Occipital lobe (tissue), 2 donors: ENCODE data around the gene MAFG. TPM values are rescaled to one million over a fixed set of nuclear protein-coding genes. Genes with fewer than 3 reads are reported as not detected.
"Not testable (repeated sequence)": the region's sequence is repeated elsewhere in the genome, so short reads cannot be mapped to it uniquely, and the experiment has no call there.

ENCODE experiments used
- DNase-seq: peaks from one replicate; lab custom pipeline; 2025; lab: John Stamatoyannopoulos, UW
- total RNA-seq: library from RNA; depleted of rRNA; stranded (reverse); fragments of >200 nt; gene quantifications from one replicate; pipeline ENCODE4 v1.2.3, GENCODE V29; 2014

Gene MAFG
- total RNA-seq, 1 donor from 2014 or later: 16.5 TPM

GRCh38 chr17:81923302-81924260, 4.0 kb downstream of the MAFG start:
- DNase-seq: peak; percentile 40

GRCh38 chr17:81922566-81923301, 4.8 kb downstream of the MAFG start:
- DNase-seq: no peak

- no peak for DNase-seq
Observed at GRCh38 chr17:81921996-81922565, 5.5 kb downstream of the MAFG start.

DNA sequence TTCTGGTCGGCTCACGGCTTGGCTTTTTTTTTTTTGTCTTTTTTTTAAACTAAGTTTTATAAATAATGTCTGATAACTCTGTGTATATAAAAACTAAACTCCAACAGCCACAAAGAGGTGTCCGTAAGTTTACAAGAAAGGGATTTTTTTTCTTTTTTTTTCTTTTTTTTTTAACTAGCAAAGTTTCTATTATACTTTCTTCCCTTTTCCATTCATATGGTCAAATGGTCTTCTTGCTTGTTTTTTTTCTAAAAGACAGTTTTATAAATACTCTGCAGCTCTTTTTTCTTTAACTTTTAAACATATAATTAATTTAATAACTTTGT, 6.0 kb downstream of the MAFG start:
- DNase-seq: no peak

- no peak for DNase-seq
Observed at GRCh38 chr17:81920612-81921536, 6.7 kb downstream of the MAFG start.

GRCh38 chr17:81918832-81919545, 8.5 kb downstream of the MAFG start:
- no peak for DNase-seq

DNA sequence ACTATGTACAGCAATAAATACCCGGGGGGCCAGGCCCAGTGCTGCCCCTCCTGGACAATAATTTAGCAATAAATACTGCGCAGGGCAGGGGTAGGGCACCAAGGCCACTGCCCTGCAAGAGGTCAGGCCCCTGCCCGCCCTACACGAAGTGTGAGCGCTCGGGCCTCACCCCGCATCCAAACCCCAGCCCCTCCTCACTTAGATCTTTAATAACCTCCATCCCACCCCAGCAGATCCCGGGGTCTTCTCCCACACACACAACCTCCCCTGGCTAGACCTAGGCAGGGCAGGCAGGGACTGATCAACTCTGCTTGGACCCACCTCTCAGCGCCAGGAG, 9.2 kb downstream of the MAFG start:
- not testable (repeated sequence) for DNase-seq

DNA sequence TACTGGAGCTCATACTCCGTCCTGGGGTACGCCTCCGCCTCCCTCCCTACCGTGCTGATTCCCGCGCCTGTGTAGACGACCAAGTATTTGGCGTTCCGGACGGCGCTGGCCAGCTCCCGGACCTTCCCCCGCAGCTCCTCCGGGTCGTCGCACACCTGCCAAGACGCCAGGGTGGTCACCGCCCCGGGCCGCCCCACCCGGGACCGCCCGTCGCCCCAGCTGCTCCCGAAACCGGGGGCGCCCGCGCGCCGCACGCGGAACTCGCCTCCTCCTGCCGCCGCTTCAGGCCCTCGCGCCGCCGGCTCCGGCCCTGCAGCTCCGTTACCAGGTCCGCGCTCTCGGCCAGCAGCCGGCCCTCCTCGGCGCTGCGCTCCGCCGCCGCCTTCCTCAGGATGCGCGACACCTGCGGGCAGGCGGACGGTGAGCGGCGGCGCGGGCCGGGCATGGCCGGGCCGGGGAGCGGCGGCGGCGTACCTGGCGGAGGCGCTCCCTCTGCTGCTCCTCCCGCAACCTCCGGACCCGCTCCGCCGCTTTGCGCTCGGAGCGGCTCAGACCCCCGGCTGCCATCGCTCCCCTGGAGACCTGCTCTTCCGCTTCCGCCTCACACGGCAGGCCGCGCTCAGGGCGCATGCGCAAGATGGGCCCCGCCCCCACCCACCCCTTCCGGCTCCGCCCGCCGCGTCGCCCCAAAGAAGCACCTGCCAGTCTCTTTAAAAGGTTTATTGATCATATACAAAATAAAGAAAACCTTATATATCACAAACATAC, 9.8 kb downstream of the MAFG start, which contains the start of gene SIRT7:
SIRT7 (minus strand) TSS at position 612 of the 768 bp plus-strand sequence; CDS start at position 567, 45 bp downstream.
- DNase-seq: peak; percentile 75

DNA sequence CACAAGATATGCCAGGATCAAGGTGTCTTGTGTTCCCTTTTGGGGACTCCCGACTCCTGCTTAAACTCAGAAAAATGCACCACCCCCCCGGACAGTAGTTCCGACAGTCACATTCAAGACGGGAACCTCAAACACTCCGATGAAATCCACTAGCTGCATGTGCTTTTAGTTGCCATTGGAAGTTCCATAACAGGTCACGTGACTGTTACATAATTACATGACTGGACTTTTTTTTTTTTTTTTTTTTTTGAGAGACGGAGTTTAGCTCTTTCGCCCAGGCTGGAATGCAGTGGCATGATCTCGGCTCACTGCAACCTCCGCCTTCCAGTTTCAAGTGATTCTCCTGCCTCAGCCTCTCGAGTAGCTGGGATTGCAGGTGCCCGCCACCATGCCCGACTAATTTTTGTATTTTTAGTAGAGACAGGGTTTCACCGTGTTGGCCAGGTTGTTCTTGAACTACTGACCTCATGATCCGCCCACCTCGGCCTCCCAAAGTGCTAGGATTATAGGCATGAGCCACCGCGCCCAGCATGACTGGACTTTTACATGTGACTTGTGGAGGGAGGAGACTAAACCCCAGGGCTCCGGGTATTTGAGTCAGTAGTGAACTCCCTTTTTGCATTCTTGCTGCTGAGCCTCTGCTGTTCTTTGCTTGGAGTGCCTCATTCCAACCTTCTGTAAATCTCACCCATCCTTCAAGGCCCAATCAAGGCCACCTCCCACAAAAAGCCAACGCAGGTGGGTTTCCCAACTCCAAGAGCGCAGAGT, 11.1 kb downstream of the MAFG start:
- DNase-seq: no peak

GRCh38 chr17:81915331-81915730, 12.2 kb downstream of the MAFG start:
- DNase-seq: no peak

- DNase-seq: no peak
Observed at GRCh38 chr17:81914103-81914850, 13.3 kb downstream of the MAFG start.

- no peak for DNase-seq
Observed at GRCh38 chr17:81913394-81914102, 14.0 kb downstream of the MAFG start.

GRCh38 chr17:81912441-81913309, 14.9 kb downstream of the MAFG start:
- no peak for DNase-seq

DNA sequence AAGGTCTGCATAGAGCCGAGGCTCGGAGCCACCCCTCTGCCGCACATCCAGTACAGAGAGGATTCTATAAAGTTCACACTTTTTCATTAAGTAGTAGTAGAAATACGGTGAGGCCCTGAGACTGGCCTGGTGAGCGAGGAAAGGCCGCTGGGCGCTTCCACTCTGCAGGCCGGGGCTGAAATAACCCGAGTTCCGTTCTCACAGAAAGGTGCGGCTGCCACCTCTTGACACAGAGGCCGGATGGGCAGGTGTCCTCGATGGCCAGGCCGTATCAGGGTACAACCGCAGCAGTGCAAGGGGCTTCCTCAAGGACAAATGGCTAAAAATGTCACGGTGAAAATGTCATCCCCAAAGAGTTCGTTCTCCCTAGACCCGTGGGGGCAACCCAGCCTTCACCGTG, 15.6 kb downstream of the MAFG start:
- DNase-seq: no peak

DNA sequence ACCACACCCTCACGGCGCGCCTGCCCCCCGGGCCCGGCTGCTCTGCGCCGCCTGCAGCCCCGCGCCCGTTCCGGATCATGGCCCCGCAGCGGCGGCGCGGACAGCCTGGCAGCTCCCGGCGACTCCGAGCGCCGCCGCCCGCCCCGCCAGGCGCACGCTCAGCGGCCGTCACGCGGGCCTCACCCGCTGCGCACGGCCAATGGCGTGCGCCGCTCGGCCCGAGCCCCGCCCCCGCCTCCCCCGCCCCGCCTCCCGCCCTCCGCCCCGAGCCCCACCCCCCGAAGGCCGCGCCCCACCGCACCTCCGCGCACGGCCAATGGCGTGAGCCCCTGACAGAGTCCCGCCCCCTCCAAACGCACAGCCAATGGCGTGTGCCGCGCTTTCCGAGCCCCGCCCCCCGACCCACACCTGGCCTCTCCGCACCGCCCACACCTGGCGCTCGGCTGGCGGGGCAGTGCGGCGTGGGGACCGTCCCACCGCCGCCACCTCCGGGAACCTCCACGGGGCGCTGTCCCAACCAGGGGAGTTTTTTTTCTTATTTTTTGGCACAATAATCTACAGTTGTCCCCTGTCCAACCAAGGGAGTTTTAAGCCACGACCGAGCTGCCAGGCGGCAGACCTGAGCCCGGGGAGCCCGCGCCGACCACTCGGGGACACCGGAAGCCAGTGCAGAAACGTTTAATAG, 16.1 kb downstream of the MAFG start, which contains the start of gene PCYT2:
PCYT2 (minus strand) TSS at position 123 of the 685 bp plus-strand sequence; CDS start at position 79, 44 bp downstream.
- DNase-seq: peak; percentile 88

DNA sequence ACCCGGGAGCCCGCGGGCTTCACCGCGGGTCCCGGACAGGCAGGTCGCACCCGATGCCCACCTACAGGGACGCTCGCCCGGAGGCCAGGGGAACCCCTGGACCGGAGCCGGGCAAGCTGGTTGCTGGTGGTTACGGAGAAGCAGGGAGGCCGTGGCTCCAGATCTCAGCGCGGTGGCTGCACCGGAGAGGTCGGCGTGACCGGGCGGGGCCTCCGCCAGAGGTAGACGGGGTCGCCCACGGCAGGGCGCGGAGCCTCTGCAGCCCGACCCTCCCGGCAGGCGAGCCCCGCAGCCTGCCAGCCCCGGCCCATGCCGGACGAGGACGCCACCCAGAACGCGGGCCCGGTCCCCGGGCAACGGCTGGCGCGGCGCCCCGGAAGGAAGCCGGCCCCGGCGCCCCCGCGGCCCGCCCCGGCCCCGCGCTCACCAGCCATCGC, 16.7 kb downstream of the MAFG start:
- DNase-seq: no peak
